ENCODE data around the gene GPR143. TPM values are rescaled to one million over a fixed set of nuclear protein-coding genes. Genes with fewer than 3 reads are reported as not detected.
"Not testable (repeated sequence)": the region's sequence is repeated elsewhere in the genome, so short reads cannot be mapped to it uniquely, and the experiment has no call there.

Gene GPR143
- 0.22 TPM for polyA plus RNA-seq (2013, experiment 1 of 2; ENCODE audit: insufficient read length)
- 0.05 TPM for polyA plus RNA-seq (2013, experiment 2 of 2; ENCODE audit: insufficient read length)

GRCh38 chrX:9765737-9766097 is at the start of gene GPR143:
GPR143 (minus strand) TSS chrX:9765847; CDS start chrX:9765817, 30 bp downstream.
- no peak for DNase-seq

- not testable (repeated sequence) for DNase-seq
These were observed 45.4 kb upstream of the GPR143 start for GRCh38 chrX:9811086-9811485.

GRCh38 chrX:9809876-9810275 is 44.2 kb upstream of the GPR143 start:
- DNase-seq: not testable (repeated sequence)

GRCh38 chrX:9807355-9808182 is 41.9 kb upstream of the GPR143 start:
- no peak for DNase-seq

- no peak for DNase-seq
These were observed 40.3 kb upstream of the GPR143 start for GRCh38 chrX:9805956-9806355.

- DNase-seq: no peak
These were observed 38.8 kb upstream of the GPR143 start for GRCh38 chrX:9804444-9804843.

- no peak for DNase-seq
These were observed 37.1 kb upstream of the GPR143 start for GRCh38 chrX:9802737-9803136.

GRCh38 chrX:9797384-9798360 is 32.0 kb upstream of the GPR143 start:
- no peak for DNase-seq

- no peak for DNase-seq
These were observed 28.8 kb upstream of the GPR143 start for GRCh38 chrX:9794495-9794894.

- no peak for DNase-seq
These were observed 25.2 kb upstream of the GPR143 start for GRCh38 chrX:9790866-9791265.

GRCh38 chrX:9789555-9789954 is 23.9 kb upstream of the GPR143 start:
- no peak for DNase-seq

- DNase-seq: no peak
These were observed 23.3 kb upstream of the GPR143 start for GRCh38 chrX:9788911-9789310.

- DNase-seq: no peak
These were observed 21.4 kb upstream of the GPR143 start for GRCh38 chrX:9786798-9787635.

- peak; percentile 1 for DNase-seq
These were observed 20.5 kb upstream of the GPR143 start, which contains the start of gene SHROOM2 for GRCh38 chrX:9785944-9786797. SHROOM2 (plus strand) TSS chrX:9786429; CDS start chrX:9786546, 117 bp downstream.

- DNase-seq: no peak
These were observed 19.8 kb upstream of the GPR143 start for GRCh38 chrX:9785254-9785943.

- DNase-seq: no peak
These were observed 18.7 kb upstream of the GPR143 start for GRCh38 chrX:9784332-9784731.

- no peak for DNase-seq
These were observed 16.3 kb upstream of the GPR143 start for GRCh38 chrX:9781941-9782340.

- no peak for DNase-seq
These were observed 10.3 kb upstream of the GPR143 start for GRCh38 chrX:9775930-9776329.

GRCh38 chrX:9772943-9773342 is 7.3 kb upstream of the GPR143 start:
- DNase-seq: no peak

- DNase-seq: no peak
These were observed 4.7 kb upstream of the GPR143 start for GRCh38 chrX:9770319-9770718.

All from fibroblast of skin of abdomen (primary cell).